OCI-LY1 (cell line): ENCODE data around the gene SEC62.

Experiments
- H2AFZ ChIP-seq: fragments of 200-600 bp; sonication (generic), shearing (Covaris generic); 2 replicates; pipeline ENCODE4 v1.6.0; 2014; ENCODE audit warnings: antibody characterized with exemption, mild to moderate bottlenecking, low read length
- H3F3A ChIP-seq: fragments of 200-600 bp; sonication (generic), shearing (Covaris generic); 2 replicates; pipeline ENCODE4 v1.6.0; 2014; ENCODE audit warnings: mild to moderate bottlenecking, antibody characterized with exemption, low read length, moderate library complexity; ENCODE audit not compliant: insufficient read depth
- H3K27ac ChIP-seq: fragments of 200-600 bp; sonication (generic); 2 replicates; pipeline ENCODE4 v1.5.1; 2014; ENCODE audit warnings: low read length, mixed run types, mild to moderate bottlenecking, low read depth; ENCODE audit not compliant: poor library complexity, severe bottlenecking
- H3K27me3 ChIP-seq: fragments of 200-600 bp; sonication (generic); 2 replicates; pipeline ENCODE4 v1.6.0; 2014; ENCODE audit warnings: antibody characterized with exemption, mild to moderate bottlenecking, low read length, moderate library complexity; ENCODE audit not compliant: insufficient read depth
- H3K36me3 ChIP-seq: fragments of 200-600 bp; sonication (generic); 2 replicates; pipeline ENCODE4 v1.6.1; 2014; ENCODE audit warnings: mild to moderate bottlenecking, antibody characterized with exemption, low read length, moderate library complexity, mixed read lengths; ENCODE audit not compliant: insufficient read depth
- H3K4me1 ChIP-seq: fragments of 200-600 bp; sonication (generic); 2 replicates; pipeline ENCODE4 v1.5.1; 2014; ENCODE audit warnings: mild to moderate bottlenecking, low read length, moderate library complexity; ENCODE audit not compliant: insufficient read depth, severe bottlenecking
- H3K4me2 ChIP-seq: fragments of 200-600 bp; sonication (generic), shearing (Covaris generic); 2 replicates; pipeline ENCODE4 v1.6.1; 2014; ENCODE audit warnings: low read length
- H3K4me3 ChIP-seq: fragments of 200-600 bp; sonication (generic); 2 replicates; pipeline ENCODE4 v1.5.1; 2014; ENCODE audit warnings: low read length, low read depth, mild to moderate bottlenecking, mixed read lengths; ENCODE audit not compliant: poor library complexity, severe bottlenecking
- H3K79me2 ChIP-seq: fragments of 200-600 bp; shearing (Covaris generic); 2 replicates; pipeline ENCODE4 v1.6.1; 2016; ENCODE audit warnings: mixed run types, low read length, mixed read lengths; ENCODE audit not compliant: insufficient read depth
- H3K9ac ChIP-seq: fragments of 200-600 bp; sonication (generic), shearing (Covaris generic); 2 replicates; pipeline ENCODE4 v1.6.1; 2014; ENCODE audit warnings: mild to moderate bottlenecking, low read length, mixed read lengths
- H3K9me2 ChIP-seq: fragments of 200-600 bp; sonication (generic), shearing (Covaris generic); 2 replicates; pipeline ENCODE4 v1.6.1; 2014; ENCODE audit warnings: low read depth, mild to moderate bottlenecking, low read length, mixed read lengths
- H3K9me3 ChIP-seq: fragments of 200-600 bp; shearing (Covaris generic); 2 replicates; pipeline ENCODE4 v1.6.1; 2014; ENCODE audit warnings: low read length, mixed read lengths
- H4K20me1 ChIP-seq: fragments of 200-600 bp; sonication (generic), shearing (Covaris generic); 2 replicates; pipeline ENCODE4 v1.6.0; 2016; ENCODE audit warnings: mild to moderate bottlenecking, low read length; ENCODE audit not compliant: insufficient read depth
- CTCF ChIP-seq: fragments of 200-600 bp; sonication (generic), shearing (Covaris generic); IDR thresholded peaks from 2 replicates; pipeline ENCODE4 v1.5.1; 2017; ENCODE audit warnings: mild to moderate bottlenecking, antibody characterized with exemption, low read length, moderate library complexity, mixed read lengths
- EZH2 ChIP-seq: fragments of 200-600 bp; sonication (generic), shearing (Covaris generic); IDR thresholded peaks from 2 replicates; pipeline ENCODE4 v1.8.0; 2017; ENCODE audit warnings: borderline replicate concordance, mixed run types, mild to moderate bottlenecking, antibody characterized with exemption, low read length, moderate library complexity, mixed read lengths

Gene SEC62

GRCh38 chr3:169966428-169966950 lies at the start of gene SEC62:
SEC62 (plus strand) TSS chr3:169966807; CDS start chr3:169966823, 16 bp downstream.
- H3K4me3 ChIP-seq, result peak within 1 kb of the TSS; percentile 90
- TF ChIP-seq CTCF, result peak; percentile 76
- no peak for TF ChIP-seq EZH2
- H3K27me3 ChIP-seq, result no peaks in the 10 kb centered on the region
- H3F3A ChIP-seq, result no peaks in the 10 kb centered on the region
- peaks cover 9% of the 10 kb centered on the region; the same call in 1 of the 2 replicates for H3K9me3 ChIP-seq
- H2AFZ ChIP-seq, result no peak within 1 kb of the TSS; the same call in 1 of the 2 replicates
- H3K9me2 ChIP-seq, result no peaks in the 10 kb centered on the region
- H3K4me1 ChIP-seq, result peaks cover 80% of the 10 kb centered on the region
- peaks cover 46% of the 10 kb centered on the region for H3K36me3 ChIP-seq
- peak within 1 kb of the TSS; percentile 81 for H3K9ac ChIP-seq
- peaks cover 54% of the 10 kb centered on the region for H3K79me2 ChIP-seq
- H3K4me2 ChIP-seq, result peak within 1 kb of the TSS; percentile 91
- H3K27ac ChIP-seq, result peak within 1 kb of the TSS; percentile 91
- H4K20me1 ChIP-seq, result no peaks in the 10 kb centered on the region

- Histone ChIP-seq H3K9me2 (no peaks in the 10 kb centered on the region), H3F3A (no peaks in the 10 kb centered on the region), H2AFZ (no peak overlapping the region), H3K4me1 (peaks cover 28% of the 10 kb centered on the region), H3K9me3 (no peaks in the 10 kb centered on the region), H4K20me1 (no peaks in the 10 kb centered on the region), H3K4me2 (no peak overlapping the region), H3K9ac (no peak overlapping the region), H3K27ac (no peak overlapping the region), H3K79me2 (no peaks in the 10 kb centered on the region), H3K27me3 (no peaks in the 10 kb centered on the region), H3K36me3 (no peaks in the 10 kb centered on the region), H3K4me3 (no peak overlapping the region)
- TF ChIP-seq EZH2 (no peak), CTCF (no peak)
Measured at GRCh38 chr3:169923189-169923588, 43.4 kb upstream of the SEC62 start.

- H3K79me2 ChIP-seq, result no peaks in the 10 kb centered on the region
- no peaks in the 10 kb centered on the region for H4K20me1 ChIP-seq
- no peaks in the 10 kb centered on the region for H3K9me3 ChIP-seq
- H3K4me1 ChIP-seq, result peaks cover 34% of the 10 kb centered on the region
- H3K36me3 ChIP-seq, result no peaks in the 10 kb centered on the region
- H3F3A ChIP-seq, result 0 out of 2 replicates have a peak, but pooled peaks cover 2% of the 10 kb centered on the region
- H3K27me3 ChIP-seq, result no peaks in the 10 kb centered on the region
- no peak overlapping the region for H3K4me2 ChIP-seq
- H3K9ac ChIP-seq, result no peak overlapping the region
- H3K27ac ChIP-seq, result no peak overlapping the region
- no peak overlapping the region for H3K4me3 ChIP-seq
- TF ChIP-seq EZH2, result no peak
- TF ChIP-seq CTCF, result no peak
- H3K9me2 ChIP-seq, result no peaks in the 10 kb centered on the region
- H2AFZ ChIP-seq, result peak overlapping the region; percentile 39; the same call in 1 of the 2 replicates
Measured at GRCh38 chr3:169923831-169924230, 42.8 kb upstream of the SEC62 start.
